IPS DF 6.9 (cell line): ENCODE data around the gene UNC5B.

Experiments
- DNase-seq: peaks from one replicate; pipeline ENCODE4 v3.0.0-alpha.2; 2013; ENCODE audit warnings: low read depth, low spot score
- H3K27ac ChIP-seq: one replicate; pipeline ENCODE4 v1.5.1; 2013; ENCODE audit warnings: low read length, control low read depth
- H3K27me3 ChIP-seq: 2 replicates; pipeline ENCODE4 v1.6.1; 2013; ENCODE audit warnings: mild to moderate bottlenecking, low read length; ENCODE audit not compliant: control insufficient read depth, insufficient read depth
- H3K36me3 ChIP-seq: 2 replicates; pipeline ENCODE4 v1.6.1; 2013; ENCODE audit warnings: low read length; ENCODE audit not compliant: control insufficient read depth, insufficient read depth
- H3K4me1 ChIP-seq: 2 replicates; pipeline ENCODE4 v1.6.1; 2013; ENCODE audit warnings: low read length; ENCODE audit not compliant: control insufficient read depth, insufficient read depth
- H3K4me3 ChIP-seq: 2 replicates; pipeline ENCODE4 v1.5.1; 2013; ENCODE audit warnings: mild to moderate bottlenecking, low read length
- H3K9me3 ChIP-seq: 2 replicates; pipeline ENCODE4 v1.6.1; 2013; ENCODE audit warnings: low read length, inconsistent platforms; ENCODE audit not compliant: control insufficient read depth, insufficient read depth
- WGBS: extraction: QIAGEN DNeasy Blood & Tissue Kit; methylation state at CpG from one replicate; pipeline ENCODE4 v1.1.7; 2013; ENCODE audit warnings: mixed read lengths, missing lambda C conversion rate; ENCODE audit not compliant: insufficient read length, insufficient coverage; 5-methylcytosine and 5-hydroxymethylcytosine counted together

UNC5B gene

GRCh38 chr10:71191019-71191418, 21.4 kb upstream of the UNC5B start:
- H3K4me3 ChIP-seq, result no peak overlapping the region
- WGBS, result no CpG with 5 or more reads among the region's 4 CpGs

GRCh38 chr10:71191551-71192076, 20.8 kb upstream of the UNC5B start:
- Histone ChIP-seq H3K4me1 (0 out of 2 replicates have a peak, but pooled peaks cover 2% of the 10 kb centered on the region), H3K27me3 (no peaks in the 10 kb centered on the region), H3K9me3 (no peaks in the 10 kb centered on the region), H3K27ac (no peak overlapping the region), H3K4me3 (no peak overlapping the region), H3K36me3 (no peaks in the 10 kb centered on the region)
- WGBS, result no CpG with 5 or more reads among the region's 13 CpGs
- no peak for DNase-seq

More at GRCh38 chr10:71191019-71191418, 21.4 kb upstream of the UNC5B start:
- no peaks in the 10 kb centered on the region for H3K27me3 ChIP-seq
- 0 out of 2 replicates have a peak, but pooled peaks cover 2% of the 10 kb centered on the region for H3K4me1 ChIP-seq
- no peak overlapping the region for H3K27ac ChIP-seq
- H3K36me3 ChIP-seq, result no peaks in the 10 kb centered on the region
- no peaks in the 10 kb centered on the region for H3K9me3 ChIP-seq
- no peak for DNase-seq

- Histone ChIP-seq H3K27me3 (no peaks in the 10 kb centered on the region), H3K27ac (no peak overlapping the region), H3K4me1 (0 out of 2 replicates have a peak, but pooled peaks cover 2% of the 10 kb centered on the region), H3K9me3 (no peaks in the 10 kb centered on the region), H3K36me3 (no peaks in the 10 kb centered on the region), H3K4me3 (no peak overlapping the region)
- no peak for DNase-seq
- WGBS, result no CpG with 5 or more reads among the region's 3 CpGs
Observed at GRCh38 chr10:71193516-71193915, 18.9 kb upstream of the UNC5B start.

- H3K4me3 ChIP-seq, result no peak overlapping the region
- no peaks in the 10 kb centered on the region for H3K4me1 ChIP-seq
- no peak overlapping the region for H3K27ac ChIP-seq
- no peaks in the 10 kb centered on the region for H3K36me3 ChIP-seq
- no peaks in the 10 kb centered on the region for H3K9me3 ChIP-seq
- H3K27me3 ChIP-seq, result no peaks in the 10 kb centered on the region
- no peak for DNase-seq
Observed at GRCh38 chr10:71197955-71198354, 14.4 kb upstream of the UNC5B start.

GRCh38 chr10:71201849-71202248, 10.5 kb upstream of the UNC5B start:
- H3K27me3 ChIP-seq, result no peaks in the 10 kb centered on the region
- no peaks in the 10 kb centered on the region for H3K9me3 ChIP-seq
- H3K27ac ChIP-seq, result no peak overlapping the region
- DNase-seq, result no peak
- H3K4me3 ChIP-seq, result no peak overlapping the region
- no peaks in the 10 kb centered on the region for H3K4me1 ChIP-seq
- no peaks in the 10 kb centered on the region for H3K36me3 ChIP-seq
- WGBS, result no CpG with 5 or more reads among the region's 1 CpG

- Histone ChIP-seq H3K9me3 (no peaks in the 10 kb centered on the region), H3K27ac (no peak overlapping the region), H3K36me3 (no peaks in the 10 kb centered on the region), H3K4me3 (no peak overlapping the region), H3K4me1 (no peaks in the 10 kb centered on the region), H3K27me3 (no peaks in the 10 kb centered on the region)
- no peak for DNase-seq
- no CpG with 5 or more reads among the region's 1 CpG for WGBS
Observed at GRCh38 chr10:71202314-71202713, 10.1 kb upstream of the UNC5B start.

- Histone ChIP-seq H3K27me3 (no peaks in the 10 kb centered on the region), H3K9me3 (no peaks in the 10 kb centered on the region), H3K27ac (no peak overlapping the region), H3K4me3 (no peak overlapping the region), H3K36me3 (no peaks in the 10 kb centered on the region), H3K4me1 (no peaks in the 10 kb centered on the region)
- no CpG with 5 or more reads among the region's 1 CpG for WGBS
- DNase-seq, result no peak
Observed at GRCh38 chr10:71203124-71203523, 9.2 kb upstream of the UNC5B start.

- Histone ChIP-seq H3K4me1 (no peaks in the 10 kb centered on the region), H3K4me3 (no peak overlapping the region), H3K9me3 (no peaks in the 10 kb centered on the region), H3K36me3 (no peaks in the 10 kb centered on the region), H3K27me3 (no peaks in the 10 kb centered on the region), H3K27ac (no peak overlapping the region)
- no peak for DNase-seq
- WGBS, result no CpG with 5 or more reads among the region's 5 CpGs
Observed at GRCh38 chr10:71203716-71204115, 8.7 kb upstream of the UNC5B start.

- no peak overlapping the region for H3K4me3 ChIP-seq
- no peak for DNase-seq
- H3K27ac ChIP-seq, result no peak overlapping the region
- WGBS, result no CpG with 5 or more reads among the region's 2 CpGs
- H3K27me3 ChIP-seq, result no peaks in the 10 kb centered on the region
- H3K36me3 ChIP-seq, result no peaks in the 10 kb centered on the region
- H3K9me3 ChIP-seq, result no peaks in the 10 kb centered on the region
- H3K4me1 ChIP-seq, result no peaks in the 10 kb centered on the region
Observed at GRCh38 chr10:71204746-71205145, 7.6 kb upstream of the UNC5B start.

GRCh38 chr10:71205468-71205867, 6.9 kb upstream of the UNC5B start:
- H3K4me3 ChIP-seq, result no peak overlapping the region
- no peak for DNase-seq
- WGBS, result no CpG with 5 or more reads among the region's 4 CpGs

GRCh38 chr10:71206911-71207310, 5.5 kb upstream of the UNC5B start:
- Histone ChIP-seq H3K27ac (no peak overlapping the region), H3K4me3 (no peak overlapping the region), H3K27me3 (peaks cover 6% of the 10 kb centered on the region; the same call in 1 of the 2 replicates), H3K4me1 (no peaks in the 10 kb centered on the region; the same call in 1 of the 2 replicates), H3K36me3 (no peaks in the 10 kb centered on the region), H3K9me3 (no peaks in the 10 kb centered on the region)
- no peak for DNase-seq
- no CpG with 5 or more reads among the region's 1 CpG for WGBS

More at GRCh38 chr10:71205468-71205867, 6.9 kb upstream of the UNC5B start:
- no peaks in the 10 kb centered on the region for H3K36me3 ChIP-seq
- H3K27ac ChIP-seq, result no peak overlapping the region
- H3K27me3 ChIP-seq, result no peaks in the 10 kb centered on the region
- H3K9me3 ChIP-seq, result no peaks in the 10 kb centered on the region
- no peaks in the 10 kb centered on the region; the same call in 1 of the 2 replicates for H3K4me1 ChIP-seq
